ENCODE data around the gene PTPRK. TPM values are rescaled to one million over a fixed set of nuclear protein-coding genes. Genes with fewer than 3 reads are reported as not detected.
"Not testable (repeated sequence)": the region's sequence is repeated elsewhere in the genome, so short reads cannot be mapped to it uniquely, and the experiment has no call there.

The PTPRK gene
- total and polyA plus RNA-seq, 4 donors = 12.1 to 61.2 (median 29.1) TPM

GRCh38 chr6:128437685-128438084 lies 82.7 kb downstream of the PTPRK start:
- no peaks in the 10 kb centered on the region for H3K27me3 ChIP-seq (ENCODE audit: control insufficient read depth in 4 of 4, insufficient read depth in 4 of 4, low read length in 3 of 4)
- peaks cover 0 to 4% (median under 1%) of the 10 kb centered on the region in 4 donors for H3K4me1 ChIP-seq (ENCODE audit: control insufficient read depth in 4 of 4, insufficient read depth in 4 of 4, low read length in 3 of 4)
- TF ChIP-seq RAD21 (IDR thresholded peaks at IDR 0.05) (no peak), FOXA1 (IDR thresholded peaks at IDR 0.05) (no peak), REST (IDR thresholded peaks at IDR 0.05) (no peak)
- no peaks in the 10 kb centered on the region for H3K9me3 ChIP-seq (ENCODE audit: control insufficient read depth in 4 of 4, low read length in 3 of 4)
- no peak for DNase-seq (ENCODE audit: low spot score)
- H3K4me3 ChIP-seq (ENCODE audit: low read depth in 1 of 3, low read length in 3 of 3) = no peak overlapping the region
- no peak overlapping the region for H3K27ac ChIP-seq (ENCODE audit: low read depth in 1 of 2, low read length in 2 of 2)
- no peak overlapping the region for H3K9ac ChIP-seq (ENCODE audit: low read depth in 1 of 2, low read length in 2 of 2)
- 96% methylated on average over 10 of the region's 10 CpGs for WGBS
- no peaks in the 10 kb centered on the region for H3K36me3 ChIP-seq (ENCODE audit: control insufficient read depth in 4 of 4, insufficient read depth in 3 of 4, low read depth in 1 of 4, low read length in 3 of 4)

DNA sequence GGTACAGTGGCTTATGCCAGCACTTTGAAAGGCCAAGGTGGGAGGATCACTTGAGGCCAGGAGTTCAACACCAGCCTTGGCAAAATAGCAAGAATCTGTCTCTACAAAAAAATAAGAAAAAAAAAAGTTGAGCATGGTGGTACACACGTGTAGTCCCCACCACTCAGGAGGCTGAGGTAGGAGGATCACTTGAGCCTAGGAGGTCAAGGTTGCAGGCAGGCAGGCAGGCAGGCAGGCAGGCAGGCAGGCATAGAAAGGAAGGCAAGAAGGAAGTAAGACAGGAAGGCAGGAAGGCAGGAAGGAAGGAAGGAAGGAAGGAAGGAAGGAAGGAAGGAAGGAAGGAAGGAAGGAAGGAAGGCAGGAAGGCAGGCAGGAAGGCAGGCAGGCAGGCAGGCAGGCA lies 85.6 kb downstream of the PTPRK start:
- H3K9ac ChIP-seq (ENCODE audit: low read depth in 1 of 2, low read length in 2 of 2); H3K36me3 ChIP-seq (ENCODE audit: control insufficient read depth in 4 of 4, insufficient read depth in 3 of 4, low read depth in 1 of 4, low read length in 3 of 4); H3K4me3 ChIP-seq (ENCODE audit: low read depth in 1 of 3, low read length in 3 of 3); H3K9me3 ChIP-seq (ENCODE audit: control insufficient read depth in 4 of 4, low read length in 3 of 4); DNase-seq (ENCODE audit: low spot score); H3K4me1 ChIP-seq (ENCODE audit: control insufficient read depth in 4 of 4, insufficient read depth in 4 of 4, low read length in 3 of 4); H3K27me3 ChIP-seq (ENCODE audit: control insufficient read depth in 4 of 4, insufficient read depth in 4 of 4, low read length in 3 of 4); H3K27ac ChIP-seq (ENCODE audit: low read depth in 1 of 2, low read length in 2 of 2): not testable (repeated sequence)
- 71% methylated on average over 1 of the region's 1 CpG for WGBS

GRCh38 chr6:128432394-128432793 lies 88.0 kb downstream of the PTPRK start:
- DNase-seq (ENCODE audit: low spot score) = no peak
- H3K36me3 ChIP-seq (ENCODE audit: control insufficient read depth in 4 of 4, insufficient read depth in 3 of 4, low read depth in 1 of 4, low read length in 3 of 4) = no peaks in the 10 kb centered on the region
- H3K4me1 ChIP-seq (ENCODE audit: control insufficient read depth in 4 of 4, insufficient read depth in 4 of 4, low read length in 3 of 4) = peaks cover 0 to 4% (median 0%) of the 10 kb centered on the region in 4 donors
- no peaks in the 10 kb centered on the region for H3K27me3 ChIP-seq (ENCODE audit: control insufficient read depth in 4 of 4, insufficient read depth in 4 of 4, low read length in 3 of 4)
- TF ChIP-seq YY1 (IDR thresholded peaks at IDR 0.05) = no peak
- TF ChIP-seq RAD21 (IDR thresholded peaks at IDR 0.05) = no peak
- TF ChIP-seq TAF1 (conservative IDR thresholded peaks at IDR 0.05) = no peak
- no peak for TF ChIP-seq GABPA (IDR thresholded peaks at IDR 0.05 in 1 of 2, conservative IDR thresholded peaks at IDR 0.05 in 1 of 2)
- no peak for TF ChIP-seq HNF4G (IDR thresholded peaks at IDR 0.05)
- no peak for TF ChIP-seq FOXA2 (IDR thresholded peaks at IDR 0.05)
- TF ChIP-seq SP1 (IDR thresholded peaks at IDR 0.05) = no peak
- no peaks in the 10 kb centered on the region for H3K9me3 ChIP-seq (ENCODE audit: control insufficient read depth in 4 of 4, low read length in 3 of 4)
- no peak overlapping the region for H3K4me3 ChIP-seq (ENCODE audit: low read depth in 1 of 3, low read length in 3 of 3)
- no peak overlapping the region for H3K9ac ChIP-seq (ENCODE audit: low read depth in 1 of 2, low read length in 2 of 2)
- no peak overlapping the region for H3K27ac ChIP-seq (ENCODE audit: low read depth in 1 of 2, low read length in 2 of 2)

DNA sequence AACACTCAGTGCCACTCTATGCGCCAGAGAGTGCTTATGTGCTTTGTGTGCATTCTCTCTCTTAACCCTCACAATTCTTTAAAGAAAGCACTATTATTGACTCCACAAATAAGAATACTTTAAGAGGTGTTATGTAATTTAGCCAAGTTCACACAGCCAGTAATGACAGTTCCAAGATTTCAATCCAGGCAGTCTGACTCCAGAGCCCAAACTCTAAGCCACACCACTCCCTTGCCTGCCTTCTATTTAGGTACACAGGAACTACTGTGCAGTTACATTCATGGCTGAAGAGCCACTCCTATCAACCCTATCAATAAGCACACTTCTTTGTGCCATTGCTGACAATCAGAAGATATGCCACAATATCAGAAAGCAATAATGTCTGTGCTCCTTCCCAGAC lies 93.3 kb downstream of the PTPRK start:
- DNase-seq (ENCODE audit: low spot score) = no peak
- Histone ChIP-seq H3K27ac (ENCODE audit: low read depth in 1 of 2, low read length in 2 of 2) (no peak overlapping the region), H3K4me3 (ENCODE audit: low read depth in 1 of 3, low read length in 3 of 3) (no peak overlapping the region), H3K9me3 (ENCODE audit: control insufficient read depth in 4 of 4, low read length in 3 of 4) (no peaks in the 10 kb centered on the region), H3K36me3 (ENCODE audit: control insufficient read depth in 4 of 4, insufficient read depth in 3 of 4, low read depth in 1 of 4, low read length in 3 of 4) (no peaks in the 10 kb centered on the region), H3K4me1 (ENCODE audit: control insufficient read depth in 4 of 4, insufficient read depth in 4 of 4, low read length in 3 of 4) (peaks cover 0 to 5% (median 1%) of the 10 kb centered on the region in 4 donors), H3K9ac (ENCODE audit: low read depth in 1 of 2, low read length in 2 of 2) (no peak overlapping the region), H3K27me3 (ENCODE audit: control insufficient read depth in 4 of 4, insufficient read depth in 4 of 4, low read length in 3 of 4) (no peaks in the 10 kb centered on the region)
- 97% methylated on average over 1 of the region's 1 CpG for WGBS
- TF ChIP-seq REST (IDR thresholded peaks at IDR 0.05) (no peak), EGR1 (IDR thresholded peaks at IDR 0.05; ENCODE audit: low read depth in 2 of 2) (no peak)
- TF ChIP-seq, protein P1, sequence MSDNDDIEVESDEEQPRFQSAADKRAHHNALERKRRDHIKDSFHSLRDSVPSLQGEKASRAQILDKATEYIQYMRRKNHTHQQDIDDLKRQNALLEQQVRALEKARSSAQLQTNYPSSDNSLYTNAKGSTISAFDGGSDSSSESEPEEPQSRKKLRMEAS (IDR thresholded peaks at IDR 0.05) = no peak

Measured in liver (tissue), 9 donors.